H1 (cell line): ENCODE results near the gene USP13. TPM values are rescaled to one million over a fixed set of nuclear protein-coding genes. Genes with fewer than 3 reads are reported as not detected.

Experiments used
- CTCF ChIA-PET: fragments of 300-600 bp; sonication (Branson Sonifier 250); formaldehyde crosslinking; loops from one replicate; lab custom pipeline; 2021; ENCODE audit not compliant: partially characterized antibody; lab: Charles Lee
- POLR2A ChIA-PET: fragments of 300-600 bp; sonication (Branson Sonifier 250); formaldehyde crosslinking; loops from one replicate; lab custom pipeline; 2021; ENCODE audit warnings: inconsistent platforms; ENCODE audit not compliant: partially characterized antibody; lab: Charles Lee
- DNase-seq, 2 experiments: peaks; one replicate each; pipeline versions ENCODE4 v3.0.0 to v3.0.0-alpha.2; 2010 to 2022; ENCODE audit warnings: low spot score in 2 of 2, low read depth in 1 of 2, mixed read lengths in 1 of 2
- FAIRE-seq: peaks from 2 replicates; lab custom pipeline; 2011; peaks lifted over from hg19 to GRCh38; lab: Jason Lieb, UNC
- H2AFZ ChIP-seq: 2 replicates; pipeline ENCODE4 v1.8.1; 2012; ENCODE audit warnings: low read length, inconsistent platforms
- H2AK5ac ChIP-seq: 2 replicates; pipeline ENCODE4 v1.6.1; 2013; ENCODE audit warnings: low read depth, low read length
- H2BK120ac ChIP-seq: replicated peaks from 2 replicates; pipeline ENCODE3; 2013; ENCODE audit warnings: low read depth, low read length, inconsistent platforms
- H2BK12ac ChIP-seq: 2 replicates; pipeline ENCODE4 v1.6.1; 2013; ENCODE audit warnings: low read depth, low read length
- H2BK15ac ChIP-seq: 2 replicates; pipeline ENCODE4 v1.6.1; 2013; ENCODE audit warnings: low read length
- H2BK20ac ChIP-seq: 2 replicates; pipeline ENCODE4 v1.6.1; 2013; ENCODE audit warnings: low read length
- H2BK5ac ChIP-seq: 2 replicates; pipeline ENCODE4 v1.6.1; 2013; ENCODE audit warnings: low read depth, low read length
- H3K14ac ChIP-seq: 2 replicates; pipeline ENCODE4 v1.6.1; 2013; ENCODE audit warnings: inconsistent platforms; ENCODE audit not compliant: insufficient read length
- H3K18ac ChIP-seq: 2 replicates; pipeline ENCODE4 v1.6.1; 2013; ENCODE audit warnings: low read length; ENCODE audit errors: extremely low read depth
- H3K23ac ChIP-seq: 2 replicates; pipeline ENCODE4 v1.6.1; 2013; ENCODE audit warnings: inconsistent platforms; ENCODE audit not compliant: insufficient read length
- H3K23me2 ChIP-seq: 2 replicates; pipeline ENCODE4 v1.6.1; 2013; ENCODE audit warnings: low read depth, low read length
- H3K27ac ChIP-seq: 2 replicates; pipeline ENCODE4 v1.6.1; 2011; ENCODE audit warnings: low read depth, low read length, inconsistent platforms
- H3K27me3 ChIP-seq, 4 experiments: replicated peaks in 1 of 4; 1 replicate in 1 of 4; 2 replicates in 3 of 4; pipeline versions ENCODE4 v1.6.1 to v1.8.1; 2011 to 2013; ENCODE audit warnings: low read length in 3 of 4, mild to moderate bottlenecking in 3 of 4, inconsistent platforms in 2 of 4, mixed read lengths in 2 of 4, moderate library complexity in 1 of 4; ENCODE audit not compliant: control insufficient read depth in 3 of 4, insufficient read depth in 3 of 4; ENCODE audit errors: extremely low read depth in 1 of 4
- H3K36me3 ChIP-seq, 4 experiments: 2 replicates each; pipeline versions ENCODE4 v1.6.1 to v1.8.1; 2011 to 2013; ENCODE audit warnings: mild to moderate bottlenecking in 4 of 4, low read length in 3 of 4, moderate library complexity in 2 of 4, control low read depth in 1 of 4, inconsistent platforms in 1 of 4; ENCODE audit not compliant: insufficient read depth in 4 of 4, control insufficient read depth in 2 of 4
- H3K4ac ChIP-seq: replicated peaks from 2 replicates; pipeline ENCODE3; 2013; ENCODE audit warnings: low read length, low read depth, mixed read lengths, inconsistent platforms; ENCODE audit not compliant: insufficient read length
- H3K4me1 ChIP-seq, 4 experiments: replicated peaks in 1 of 4; 1 replicate in 1 of 4; 2 replicates in 3 of 4; pipeline versions ENCODE4 v1.6.1 to v1.8.1; 2011 to 2013; ENCODE audit warnings: low read length in 3 of 4, inconsistent platforms in 2 of 4, mixed read lengths in 1 of 4; ENCODE audit not compliant: insufficient read depth in 4 of 4, control insufficient read depth in 3 of 4
- H3K4me2 ChIP-seq, 2 experiments: 2 replicates each; pipeline versions ENCODE4 v1.6.1 to v1.8.1; 2011 to 2013; ENCODE audit warnings: low read depth in 2 of 2, low read length in 2 of 2, control low read depth in 1 of 2, inconsistent platforms in 1 of 2, mild to moderate bottlenecking in 1 of 2; ENCODE audit not compliant: insufficient read depth in 1 of 2
- H3K4me3 ChIP-seq, 4 experiments: fragments of 200-600, 300-600 bp in 1 of 4; sonication (generic), shearing (Covaris generic), sonication (Bioruptor Twin) in 1 of 4; 2 replicates each; pipeline versions ENCODE4 v1.5.1 to v1.8.1; 2011 to 2016; ENCODE audit warnings: low read length in 4 of 4, low read depth in 3 of 4, control low read depth in 2 of 4, inconsistent platforms in 2 of 4, mild to moderate bottlenecking in 2 of 4, mixed read lengths in 1 of 4, moderate library complexity in 1 of 4; ENCODE audit not compliant: insufficient read depth in 2 of 4; ENCODE audit errors: extremely low read depth in 1 of 4
- H3K56ac ChIP-seq: replicated peaks from 2 replicates; pipeline ENCODE3; 2013; ENCODE audit warnings: low read depth, mild to moderate bottlenecking, mixed read lengths, low read length, inconsistent platforms; ENCODE audit not compliant: insufficient read length
- H3K79me1 ChIP-seq: 2 replicates; pipeline ENCODE4 v1.6.1; 2013; ENCODE audit warnings: low read depth, low read length, control low read depth
- H3K79me2 ChIP-seq, 2 experiments: 2 replicates each; pipeline versions ENCODE4 v1.6.1 to v1.8.1; 2012 to 2013; ENCODE audit warnings: low read length in 2 of 2, mild to moderate bottlenecking in 2 of 2, inconsistent platforms in 1 of 2; ENCODE audit not compliant: insufficient read depth in 2 of 2, control insufficient read depth in 1 of 2
- H3K9ac ChIP-seq, 4 experiments: replicated peaks in 1 of 4; 1 replicate in 1 of 4; 2 replicates in 3 of 4; pipeline versions ENCODE4 v1.6.1 to v1.8.1; 2011 to 2013; ENCODE audit warnings: low read depth in 3 of 4, low read length in 3 of 4, control low read depth in 2 of 4, mild to moderate bottlenecking in 2 of 4, moderate library complexity in 2 of 4, inconsistent platforms in 1 of 4; ENCODE audit errors: extremely low read depth in 1 of 4
- H3K9me3 ChIP-seq, 2 experiments: 2 replicates each; pipeline versions ENCODE4 v1.6.1 to v1.8.1; 2012 to 2013; ENCODE audit warnings: mild to moderate bottlenecking in 2 of 2, moderate library complexity in 2 of 2, control low read depth in 1 of 2, inconsistent platforms in 1 of 2, low read depth in 1 of 2, low read length in 1 of 2, mixed read lengths in 1 of 2; ENCODE audit not compliant: insufficient read depth in 2 of 2
- H4K20me1 ChIP-seq, 2 experiments: replicated peaks in 1 of 2; 2 replicates each; pipeline versions ENCODE3 to v1.8.1; 2011 to 2013; ENCODE audit warnings: inconsistent platforms in 2 of 2, low read length in 2 of 2, mild to moderate bottlenecking in 1 of 2; ENCODE audit not compliant: insufficient read depth in 2 of 2, control insufficient read depth in 1 of 2
- H4K5ac ChIP-seq: 2 replicates; pipeline ENCODE4 v1.6.1; 2013; ENCODE audit warnings: low read length, low read depth, mixed read lengths, inconsistent platforms; ENCODE audit not compliant: insufficient read length
- H4K8ac ChIP-seq: 2 replicates; pipeline ENCODE4 v1.8.0; 2013; ENCODE audit warnings: mild to moderate bottlenecking, moderate library complexity, low read length, inconsistent platforms; ENCODE audit not compliant: insufficient read depth; ENCODE audit errors: extremely low read depth
- H4K91ac ChIP-seq: replicated peaks from 2 replicates; pipeline ENCODE3; 2013; ENCODE audit warnings: low read length, mixed read lengths, inconsistent platforms; ENCODE audit not compliant: insufficient read length
- ASH2L ChIP-seq: fragments of 200-600, 300-600 bp; sonication (generic); IDR thresholded peaks from one replicate; pipeline ENCODE4 v1.7.1; 2017; ENCODE audit warnings: low read length
- BACH1 ChIP-seq: IDR thresholded peaks from 2 replicates; pipeline ENCODE4 v1.6.1; 2012; ENCODE audit warnings: low read length, improper control_type of control experiment
- CTBP2 ChIP-seq: IDR thresholded peaks from 2 replicates; pipeline ENCODE4 v1.7.0; 2011; ENCODE audit warnings: borderline replicate concordance, mild to moderate bottlenecking, moderate library complexity, mixed read lengths, low read length; ENCODE audit not compliant: insufficient read depth, insufficient read length
- JUND ChIP-seq: IDR thresholded peaks from 2 replicates; pipeline ENCODE4 v1.6.1; 2011; ENCODE audit warnings: mild to moderate bottlenecking, improper control_type of control experiment, low read length
- KDM4A ChIP-seq: IDR thresholded peaks from one replicate; pipeline ENCODE4 v1.7.1; 2012; ENCODE audit warnings: low read depth, mild to moderate bottlenecking, moderate library complexity, low read length, inconsistent platforms; ENCODE audit not compliant: severe bottlenecking
- POLR2A ChIP-seq, 2 experiments: IDR thresholded peaks; 1 replicate in 1 of 2; 2 replicates in 1 of 2; pipeline ENCODE4 v1.6.1; 2011; ENCODE audit warnings: low read depth in 2 of 2, low read length in 2 of 2, mild to moderate bottlenecking in 2 of 2; ENCODE audit errors: control extremely low read depth in 1 of 2
- RNF2 ChIP-seq: fragments of 200-900, 300-1000 bp; sonication (generic); IDR thresholded peaks from 2 replicates; pipeline ENCODE4 v1.7.1; 2016; ENCODE audit warnings: borderline replicate concordance, low read depth, mild to moderate bottlenecking, antibody characterized with exemption, low read length; ENCODE audit not compliant: poor library complexity, severe bottlenecking; ENCODE audit errors: missing control alignments
- SIX5 ChIP-seq: IDR thresholded peaks from 2 replicates; pipeline ENCODE4 v1.6.1; 2011; ENCODE audit warnings: mild to moderate bottlenecking, low read depth, low read length
- SP1 ChIP-seq: IDR thresholded peaks from 2 replicates; pipeline ENCODE4 v1.6.1; 2011; ENCODE audit warnings: low read depth, low read length
- SUZ12 ChIP-seq: fragments of 200-600 bp; sonication (generic); IDR thresholded peaks from 2 replicates; pipeline ENCODE4 v1.6.1; 2012; ENCODE audit warnings: mild to moderate bottlenecking, inconsistent platforms, low read length, moderate library complexity, mixed read lengths
- TBP ChIP-seq: IDR thresholded peaks from 2 replicates; pipeline ENCODE4 v1.6.1; 2011; ENCODE audit warnings: low read depth, low read length, improper control_type of control experiment
- TCF12 ChIP-seq: IDR thresholded peaks from 2 replicates; pipeline ENCODE4 v1.6.1; 2011; ENCODE audit warnings: low read depth, mild to moderate bottlenecking, low read length
- WGBS, 2 experiments: shearing (Covaris generic) in 1 of 2; methylation state at CpG; one replicate each; pipeline versions ENCODE4 v1.1.6 to v1.1.7; 2013 to 2015; ENCODE audit warnings: low lambda C conversion rate in 2 of 2, mixed read lengths in 2 of 2, inconsistent platforms in 1 of 2, low coverage in 1 of 2, missing lambda C conversion rate in 1 of 2; ENCODE audit not compliant: insufficient replicate concordance in 2 of 2, insufficient coverage in 1 of 2, insufficient read length in 1 of 2; ENCODE audit errors: extremely low coverage in 1 of 2, missing lambda C conversion rate in 1 of 2; 5-methylcytosine and 5-hydroxymethylcytosine counted together
- polyA plus RNA-seq, 7 experiments: library from polyadenylated mRNA; depleted of rRNA in 3 of 7; stranded (reverse) in 5 of 7; unstranded in 2 of 7; fragments of >200 nt in 5 of 7; fragments of 200-250 nt in 2 of 7; gene quantifications; 1 replicate in 5 of 7; 2 replicates in 1 of 7; 4 replicates in 1 of 7; pipeline versions ENCODE4 v1.2.1 to v1.2.3, GENCODE V29; 2011 to 2013; ENCODE audit warnings: missing spikeins in 2 of 7, mixed read lengths in 2 of 7
- total RNA-seq: library from RNA; stranded (reverse); fragmentation: NEBNext Ultra II Directional; extraction: Animal tissue kit (Norgen Biotek cat#: 25700); gene quantifications from 2 replicates; pipeline ENCODE4 v1.2.1, GENCODE V29; 2021

USP13 gene
- total and polyA plus RNA-seq, 2 of the 8 experiments (the other 6 are each of a cell fraction or from before 2014, with no cell fraction given) = 7.9 to 25.9 TPM

DNA sequence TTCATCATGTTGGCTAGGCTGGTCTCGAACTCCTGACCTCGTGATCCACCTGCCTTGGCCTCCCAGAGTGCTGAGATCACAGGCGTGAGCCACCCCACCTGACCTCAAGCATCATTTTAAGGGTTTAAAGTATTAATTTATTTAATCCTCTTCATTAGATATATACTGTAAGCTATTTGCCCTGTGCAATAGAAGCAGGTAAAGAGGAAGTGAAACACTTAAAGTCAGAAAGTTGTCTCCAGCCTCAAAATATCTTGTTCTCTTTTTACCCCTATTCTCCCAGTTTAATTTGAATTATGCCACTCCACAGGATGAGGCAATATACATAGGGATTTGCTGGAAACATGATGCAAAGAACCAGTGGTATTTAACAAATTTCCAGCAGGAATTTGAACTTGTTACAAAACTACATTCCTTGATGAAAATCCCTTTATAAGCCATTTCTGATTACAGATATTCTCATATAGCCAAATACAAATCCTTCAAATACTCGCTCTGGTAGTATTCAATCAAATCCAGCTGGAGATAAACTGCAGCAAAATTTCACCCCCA is 46.2 kb upstream of the USP13 start:
- POLR2A ChIA-PET = interaction anchor here (1.1 to 1.4 kb wide), 3 partner anchors 9 to 43 kb away, joined by 3 to 4 read pairs (median 3); no protein-coding TSS in a partner anchor
- no peaks in the 10 kb centered on the region for H3K9me3 ChIP-seq
- no peak overlapping the region for H2BK20ac ChIP-seq
- no peak overlapping the region for H2BK5ac ChIP-seq
- H3K23ac ChIP-seq = no peak overlapping the region
- no peak overlapping the region for H3K18ac ChIP-seq
- no peak overlapping the region for H4K8ac ChIP-seq
- H3K4ac ChIP-seq = no peak overlapping the region
- H3K4me2 ChIP-seq = no peak overlapping the region
- no peak overlapping the region for H2AK5ac ChIP-seq
- no peak overlapping the region for H3K9ac ChIP-seq
- no peak overlapping the region for H3K14ac ChIP-seq
- peaks cover 4% of the 10 kb centered on the region for H3K23me2 ChIP-seq
- H3K36me3 ChIP-seq = peaks cover 0 to 13% (median 2%) of the 10 kb centered on the region in 4 experiments; a peak in 3 of 8 replicates
- 87% methylated on average over 4 of the region's 4 CpGs; no CpG with 5 or more reads in 1 of the 2 experiments for WGBS, 2 experiments
- no peak overlapping the region for H3K56ac ChIP-seq
- CTCF ChIA-PET = no interaction called here
- no peak for TF ChIP-seq SP1
- no peak for TF ChIP-seq TBP
- TF ChIP-seq POLR2A (IDR thresholded peaks at IDR 0.05; ENCODE audit: control extremely low read depth in 1 of 2, low read depth in 2 of 2, low read length in 2 of 2) = no peak
- no peak for TF ChIP-seq JUND
- TF ChIP-seq ASH2L = no peak
- TF ChIP-seq KDM4A = no peak
- no peak for TF ChIP-seq SUZ12
- no peak for TF ChIP-seq CTBP2
- no peak for TF ChIP-seq TCF12
- no peak for TF ChIP-seq RNF2
- no peak for TF ChIP-seq BACH1
- no peak for TF ChIP-seq SIX5
- H2BK120ac ChIP-seq = no peak overlapping the region
- no peak overlapping the region for H3K4me3 ChIP-seq
- no peaks in the 10 kb centered on the region for H3K27me3 ChIP-seq
- no peaks in the 10 kb centered on the region for H3K4me1 ChIP-seq
- H2BK15ac ChIP-seq = no peak overlapping the region
- no peak overlapping the region for H4K5ac ChIP-seq
- H3K79me1 ChIP-seq = no peaks in the 10 kb centered on the region
- no peaks in the 10 kb centered on the region for H4K20me1 ChIP-seq
- H4K91ac ChIP-seq = no peak overlapping the region
- DNase-seq (no peak), FAIRE-seq (no peak)
- no peak overlapping the region for H2BK12ac ChIP-seq
- H3K27ac ChIP-seq = no peak overlapping the region
- peaks cover 0 to 45% of the 10 kb centered on the region in 2 experiments; a peak in 2 of 4 replicates for H3K79me2 ChIP-seq
- H2AFZ ChIP-seq = no peak overlapping the region
